Endothelial cell of umbilical vein (primary cell): ENCODE data around the gene LHPP. TPM values are rescaled to one million over a fixed set of nuclear protein-coding genes. Genes with fewer than 3 reads are reported as not detected.

Experiments used
- BruUV-seq: library from RNA; stranded (reverse); fragments of 400-500 nt; replicated peaks from 2 replicates; lab custom pipeline; 2021; lab: Mats Ljungman, UMichigan
- CTCF ChIA-PET: fragments of 300-600, 350-600 bp; sonication (Branson Sonifier 250); formaldehyde crosslinking; loops from one replicate; lab custom pipeline; 2021; ENCODE audit warnings: antibody characterized with exemption, inconsistent platforms; lab: Charles Lee
- POLR2A ChIA-PET: fragments of 300-600, 350-600 bp; sonication (Branson Sonifier 250); formaldehyde crosslinking; loops from one replicate; lab custom pipeline; 2021; ENCODE audit warnings: antibody characterized with exemption, inconsistent platforms; lab: Charles Lee
- DNase-seq: peaks from one replicate; pipeline ENCODE4 v3.0.0-alpha.2; 2011; ENCODE audit warnings: low read depth, low spot score
- FAIRE-seq: peaks from 2 replicates; lab custom pipeline; 2011; peaks lifted over from hg19 to GRCh38; lab: Jason Lieb, UNC
- H2AFZ ChIP-seq: 2 replicates; pipeline ENCODE4 v1.6.0; 2012; ENCODE audit warnings: low read depth, low read length, control low read depth, inconsistent platforms
- H3K27ac ChIP-seq: 2 replicates; pipeline ENCODE4 v1.5.1; 2011; ENCODE audit warnings: low read depth, mild to moderate bottlenecking, control low read depth, low read length, moderate library complexity; ENCODE audit not compliant: insufficient read depth
- H3K27me3 ChIP-seq, 2 experiments: 2 replicates each; pipeline versions ENCODE4 v1.6.0 to v1.6.1; 2011; ENCODE audit warnings: low read length in 2 of 2, mixed read lengths in 1 of 2; ENCODE audit not compliant: control insufficient read depth in 2 of 2, insufficient read depth in 2 of 2
- H3K36me3 ChIP-seq, 2 experiments: 2 replicates in 1 of 2; 3 replicates in 1 of 2; pipeline ENCODE4 v1.5.1; 2011; ENCODE audit warnings: low read length in 2 of 2, mild to moderate bottlenecking in 1 of 2, moderate library complexity in 1 of 2; ENCODE audit not compliant: control insufficient read depth in 2 of 2, insufficient read depth in 2 of 2; ENCODE audit errors: extremely low read depth in 1 of 2
- H3K4me1 ChIP-seq: 3 replicates; pipeline ENCODE4 v1.5.1; 2011; ENCODE audit warnings: mild to moderate bottlenecking, low read length; ENCODE audit not compliant: control insufficient read depth, insufficient read depth; ENCODE audit errors: extremely low read depth
- H3K4me2 ChIP-seq: 2 replicates; pipeline ENCODE4 v1.6.1; 2011; ENCODE audit warnings: low read length, control low read depth, mixed read lengths; ENCODE audit not compliant: insufficient read depth
- H3K4me3 ChIP-seq, 3 experiments: fragments of 200-600 bp in 1 of 3; sonication (generic), shearing (Covaris generic) in 1 of 3; replicated peaks in 1 of 3; 2 replicates each; pipeline ENCODE4 v1.5.1; 2011 to 2016; ENCODE audit warnings: control low read depth in 3 of 3, low read length in 3 of 3, mild to moderate bottlenecking in 2 of 3, inconsistent platforms in 1 of 3, low read depth in 1 of 3, moderate library complexity in 1 of 3; ENCODE audit not compliant: insufficient read depth in 1 of 3
- H3K79me2 ChIP-seq: 2 replicates; pipeline ENCODE4 v1.6.0; 2012; ENCODE audit warnings: low read length, inconsistent platforms; ENCODE audit not compliant: control insufficient read depth, insufficient read depth
- H3K9ac ChIP-seq: replicated peaks from 2 replicates; pipeline ENCODE3; 2011; ENCODE audit warnings: low read length, control low read depth; ENCODE audit not compliant: insufficient read depth; ENCODE audit errors: extremely low read depth
- H3K9me1 ChIP-seq: replicated peaks from 3 replicates; pipeline ENCODE4 v1.6.0; 2011; ENCODE audit warnings: mild to moderate bottlenecking, low read length; ENCODE audit not compliant: control insufficient read depth, insufficient read depth; ENCODE audit errors: extremely low read depth
- H3K9me3 ChIP-seq: replicated peaks from 2 replicates; pipeline ENCODE4 v1.5.1; 2012; ENCODE audit warnings: low read length, inconsistent platforms; ENCODE audit not compliant: control insufficient read depth, insufficient read depth
- H4K20me1 ChIP-seq: replicated peaks from 2 replicates; pipeline ENCODE3; 2011; ENCODE audit warnings: mild to moderate bottlenecking, low read length; ENCODE audit not compliant: control insufficient read depth, insufficient read depth; ENCODE audit errors: extremely low read depth
- CTCF ChIP-seq, 2 donors: IDR thresholded peaks; 1 replicate in 1 of 2; 2 replicates in 1 of 2; pipeline ENCODE4 v1.5.1; 2011; ENCODE audit warnings: low read length in 2 of 2, mild to moderate bottlenecking in 2 of 2, moderate library complexity in 2 of 2, control low read depth in 1 of 2, inconsistent platforms in 1 of 2, low read depth in 1 of 2; ENCODE audit not compliant: insufficient read depth in 1 of 2; ENCODE audit errors: extremely low read depth in 1 of 2
- EZH2 ChIP-seq: IDR thresholded peaks from 2 replicates; pipeline ENCODE4 v1.6.1; 2012; ENCODE audit warnings: borderline replicate concordance, low read depth, mild to moderate bottlenecking, moderate library complexity, low read length, inconsistent platforms; ENCODE audit not compliant: severe bottlenecking
- FOS ChIP-seq: IDR thresholded peaks from 2 replicates; pipeline ENCODE4 v1.6.1; 2011; ENCODE audit warnings: mild to moderate bottlenecking, low read length, moderate library complexity, borderline replicate concordance; ENCODE audit not compliant: insufficient read depth
- GATA2 ChIP-seq: IDR thresholded peaks from 2 replicates; pipeline ENCODE4 v1.7.0; 2011; ENCODE audit warnings: low read depth, mild to moderate bottlenecking, moderate library complexity, mixed read lengths, low read length; ENCODE audit not compliant: insufficient read length, insufficient read depth
- JUN ChIP-seq: IDR thresholded peaks from 2 replicates; pipeline ENCODE4 v1.6.1; 2011; ENCODE audit warnings: borderline replicate concordance, low read depth; ENCODE audit not compliant: insufficient read length, insufficient read depth
- MAX ChIP-seq: IDR thresholded peaks from 2 replicates; pipeline ENCODE4 v1.6.1; 2011; ENCODE audit not compliant: insufficient read depth, insufficient read length
- MYC ChIP-seq: IDR thresholded peaks from one replicate; pipeline ENCODE4 v1.6.1; 2011; ENCODE audit warnings: mild to moderate bottlenecking, low read depth, low read length
- POLR2A ChIP-seq: IDR thresholded peaks from 2 replicates; pipeline ENCODE4 v1.6.1; 2012; ENCODE audit warnings: low read depth, mild to moderate bottlenecking, control low read depth, low read length
- POLR2AphosphoS5 ChIP-seq: IDR thresholded peaks from 2 replicates; pipeline ENCODE4 v1.6.1; 2012; ENCODE audit warnings: low read depth, mild to moderate bottlenecking, control low read depth, low read length, moderate library complexity; ENCODE audit not compliant: insufficient read depth
- dilution Hi-C: fragments of 300-500 bp; cut with MboI; formaldehyde crosslinking; loops from one replicate; pipeline ENCODE4 v1.15.0; 2019; ENCODE audit warnings: low sequenced_read_pairs; ENCODE audit not compliant: extremely low pct_ligation_motif_present
- intact Hi-C: fragments of 100-400 bp; cut with micrococcal nuclease; formaldehyde crosslinking; loops from one replicate; pipeline ENCODE4 v1.10.0; 2022
- polyA plus RNA-seq, 4 experiments: library from polyadenylated mRNA; depleted of rRNA in 3 of 4; stranded (reverse) in 3 of 4; unstranded in 1 of 4; fragments of >200 nt; gene quantifications; 2 replicates each; pipeline versions ENCODE4 v1.2.1 to v1.2.3, GENCODE V29; 2011 to 2012; ENCODE audit warnings: missing spikeins in 1 of 4
- total RNA-seq: library from RNA; stranded (reverse); gene quantifications from 2 replicates; pipeline ENCODE4 v1.2.3, GENCODE V29; 2021

The LHPP gene
- total and polyA plus RNA-seq, 2 donors (not counting 3 experiments of a cell fraction or from before 2014, with no cell fraction given), result 5.8 to 11.2 TPM

GRCh38 chr10:124558339-124559321 lies 97.0 kb downstream of the LHPP start:
- H3K4me2 ChIP-seq, result no peak overlapping the region
- intact Hi-C loops, result no loop called here
- POLR2A ChIA-PET, result no interaction called here
- TF ChIP-seq MYC, result no peak
- H3K9me3 ChIP-seq, result no peaks in the 10 kb centered on the region
- peaks cover 14 to 17% of the 10 kb centered on the region in 2 experiments for H3K27me3 ChIP-seq
- FAIRE-seq (no peak), DNase-seq (no peak)
- no peak overlapping the region for H3K4me3 ChIP-seq
- H3K9ac ChIP-seq, result no peak overlapping the region
- no peak overlapping the region for H2AFZ ChIP-seq
- CTCF ChIA-PET, result no interaction called here
- no TSS peak for BruUV-seq
- dilution Hi-C loops, result no loop called here
- no peak overlapping the region for H3K27ac ChIP-seq
- no peaks in the 10 kb centered on the region for H3K79me2 ChIP-seq
- no peaks in the 10 kb centered on the region for H3K9me1 ChIP-seq
- no peaks in the 10 kb centered on the region for H3K36me3 ChIP-seq
- no peaks in the 10 kb centered on the region for H3K4me1 ChIP-seq
- H4K20me1 ChIP-seq, result no peaks in the 10 kb centered on the region

- Histone ChIP-seq H4K20me1 (no peaks in the 10 kb centered on the region), H3K27ac (no peak overlapping the region), H3K79me2 (no peaks in the 10 kb centered on the region), H3K4me3 (no peak overlapping the region), H2AFZ (no peak overlapping the region), H3K4me2 (no peak overlapping the region), H3K9me1 (no peaks in the 10 kb centered on the region), H3K27me3 (peaks cover 14 to 17% of the 10 kb centered on the region in 2 experiments), H3K9me3 (no peaks in the 10 kb centered on the region), H3K9ac (no peak overlapping the region), H3K36me3 (no peaks in the 10 kb centered on the region), H3K4me1 (no peaks in the 10 kb centered on the region)
- ChIA-PET POLR2A (no interaction called here), CTCF (interaction anchor here (0.6 to 2.0 kb wide), 3 partner anchors 19 to 186 kb away, joined by 3 to 5 read pairs (median 4); no protein-coding TSS in a partner anchor)
- DNase-seq, result no peak
- dilution Hi-C loops, result no loop called here
- BruUV-seq, result no TSS peak
- intact Hi-C loops, result no loop called here
- TF ChIP-seq GATA2 (no peak), EZH2 (no peak), JUN (no peak), MAX (no peak), POLR2AphosphoS5 (no peak), POLR2A (no peak), FOS (no peak), MYC (no peak), CTCF (IDR thresholded peaks at IDR 0.05; ENCODE audit: extremely low read depth in 1 of 2, insufficient read depth in 1 of 2, low read depth in 1 of 2, low read length in 2 of 2) (no peak)
- no peak for FAIRE-seq
Observed at GRCh38 chr10:124559372-124560132, 97.9 kb downstream of the LHPP start.
